ENCODE results near the gene B4GALT7.

- no peak for TF ChIP-seq CTCF (IDR thresholded peaks at IDR 0.05; ENCODE audit: borderline replicate concordance, extremely low read depth, low read length, poor library complexity, severe bottlenecking)
- no peak for TF ChIP-seq EZH2 (IDR thresholded peaks at IDR 0.05; ENCODE audit: borderline replicate concordance, low read depth, low read length, severe bottlenecking)
These were observed 44.7 kb upstream of the B4GALT7 start for GRCh38 chr5:177555228-177555627.
